ENCODE measurements around the gene DPP10. TPM values are rescaled to one million over a fixed set of nuclear protein-coding genes. Genes with fewer than 3 reads are reported as not detected.
"Not testable (repeated sequence)": the region's sequence is repeated elsewhere in the genome, so short reads cannot be mapped to it uniquely, and the experiment has no call there.

DPP10 gene
- total RNA-seq, 2 experiments from 2014 or later: not detected

DNA sequence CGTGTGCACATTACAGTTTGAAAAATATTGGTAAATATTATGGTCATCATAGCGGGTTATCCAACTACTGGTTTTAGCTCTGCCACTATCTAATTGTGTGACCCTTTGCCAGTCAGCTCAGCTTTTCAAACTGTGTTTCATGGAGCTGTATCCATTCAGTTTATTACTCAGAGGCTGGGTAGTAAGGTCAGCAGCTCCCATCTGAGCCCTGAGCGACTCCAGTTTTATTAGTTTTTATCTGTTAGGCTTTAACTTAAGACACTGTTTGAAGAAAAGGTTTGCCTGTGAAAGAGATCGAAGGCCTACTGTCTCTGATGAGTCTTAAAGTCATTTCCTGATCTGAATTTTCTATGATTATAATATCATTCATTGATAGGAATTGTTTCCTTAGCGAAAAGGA is 76.3 kb downstream of the DPP10 start:
- ChIA-PET CTCF (no interaction called here), POLR2A (no interaction called here)
- ATAC-seq: no peak

DNA sequence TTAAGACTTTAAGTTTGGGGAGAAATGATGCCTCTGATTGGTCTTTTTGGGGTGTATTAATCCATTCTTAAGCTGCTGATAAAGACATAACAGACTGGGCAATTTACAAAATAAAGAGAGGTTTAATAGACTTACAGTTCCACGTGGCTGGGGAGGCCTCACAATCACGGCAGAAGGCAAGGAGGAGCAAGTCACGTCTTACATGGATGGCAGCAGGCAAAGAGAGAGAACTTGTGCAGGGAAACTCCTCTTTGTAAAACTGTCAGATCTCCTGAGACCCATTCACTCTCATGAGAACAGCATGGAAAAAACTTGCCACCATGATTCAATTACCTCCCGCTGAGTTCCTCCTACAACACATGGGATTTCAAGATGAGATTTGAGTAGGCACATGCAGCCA is 80.2 kb downstream of the DPP10 start:
- H3K27me3 Mint-ChIP-seq; H3K9me3 Mint-ChIP-seq; DNase-seq; H3K36me3 Mint-ChIP-seq (ENCODE audit: low read depth); H3K4me1 Mint-ChIP-seq (ENCODE audit: low read depth); CTCF ChIA-PET; ATAC-seq; POLR2A ChIA-PET; H3K4me3 Mint-ChIP-seq; intact Hi-C loops (cut with micrococcal nuclease); H3K27ac Mint-ChIP-seq: not testable (repeated sequence)

More for the DNA sequence above, 76.3 kb downstream of the DPP10 start:
- no peaks in the 10 kb centered on the region for H3K4me1 Mint-ChIP-seq (ENCODE audit: low read depth)
- DNase-seq: no peak
- intact Hi-C loops (cut with micrococcal nuclease): no loop called here
- no peaks in the 10 kb centered on the region for H3K9me3 Mint-ChIP-seq
- no peak overlapping the region for H3K27ac Mint-ChIP-seq
- no peak overlapping the region for H3K4me3 Mint-ChIP-seq
- no peaks in the 10 kb centered on the region for H3K36me3 Mint-ChIP-seq (ENCODE audit: low read depth)
- H3K27me3 Mint-ChIP-seq: no peaks in the 10 kb centered on the region
- TF ChIP-seq, protein P1, sequence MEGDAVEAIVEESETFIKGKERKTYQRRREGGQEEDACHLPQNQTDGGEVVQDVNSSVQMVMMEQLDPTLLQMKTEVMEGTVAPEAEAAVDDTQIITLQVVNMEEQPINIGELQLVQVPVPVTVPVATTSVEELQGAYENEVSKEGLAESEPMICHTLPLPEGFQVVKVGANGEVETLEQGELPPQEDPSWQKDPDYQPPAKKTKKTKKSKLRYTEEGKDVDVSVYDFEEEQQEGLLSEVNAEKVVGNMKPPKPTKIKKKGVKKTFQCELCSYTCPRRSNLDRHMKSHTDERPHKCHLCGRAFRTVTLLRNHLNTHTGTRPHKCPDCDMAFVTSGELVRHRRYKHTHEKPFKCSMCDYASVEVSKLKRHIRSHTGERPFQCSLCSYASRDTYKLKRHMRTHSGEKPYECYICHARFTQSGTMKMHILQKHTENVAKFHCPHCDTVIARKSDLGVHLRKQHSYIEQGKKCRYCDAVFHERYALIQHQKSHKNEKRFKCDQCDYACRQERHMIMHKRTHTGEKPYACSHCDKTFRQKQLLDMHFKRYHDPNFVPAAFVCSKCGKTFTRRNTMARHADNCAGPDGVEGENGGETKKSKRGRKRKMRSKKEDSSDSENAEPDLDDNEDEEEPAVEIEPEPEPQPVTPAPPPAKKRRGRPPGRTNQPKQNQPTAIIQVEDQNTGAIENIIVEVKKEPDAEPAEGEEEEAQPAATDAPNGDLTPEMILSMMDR (IDR thresholded peaks at IDR 0.05): no peak

DNA sequence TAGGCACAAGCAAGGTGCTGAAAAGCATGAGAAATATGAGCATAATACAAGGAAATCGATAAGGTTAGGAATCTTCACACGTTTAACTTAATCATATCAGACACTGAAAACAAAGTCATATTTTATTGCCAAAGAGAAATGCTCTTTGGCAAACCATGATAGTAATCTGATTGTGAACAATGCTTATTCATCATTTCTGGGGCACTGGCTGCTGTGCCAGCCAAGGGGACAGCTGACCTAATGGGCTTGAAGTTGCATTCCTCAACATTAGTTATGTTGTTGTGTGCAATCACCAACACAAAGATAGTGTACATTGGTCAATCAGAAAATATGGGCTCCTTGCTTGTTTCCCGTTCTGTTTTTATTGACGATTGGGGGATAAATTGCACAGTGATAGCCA is 83.5 kb downstream of the DPP10 start:
- no peaks in the 10 kb centered on the region for H3K36me3 Mint-ChIP-seq (ENCODE audit: low read depth)
- no peak overlapping the region for H3K4me3 Mint-ChIP-seq

DNA sequence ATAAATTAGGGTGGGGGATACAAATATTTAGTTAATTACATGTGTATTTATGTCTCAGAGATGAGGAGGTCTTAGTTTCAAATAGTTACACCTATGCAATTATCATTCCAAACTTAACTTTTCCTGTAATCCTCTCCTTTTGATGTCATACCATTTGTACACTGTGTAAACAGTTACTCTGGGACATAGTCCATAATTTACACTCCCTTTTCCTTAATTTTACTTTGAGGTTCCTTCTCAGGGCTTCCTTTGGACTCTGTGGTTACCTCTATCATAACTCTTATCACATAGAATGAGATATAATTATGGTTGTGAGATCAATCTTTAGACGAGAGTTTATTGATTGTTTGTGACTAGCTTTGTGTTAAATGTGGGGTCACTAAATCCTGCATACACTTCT is 84.4 kb downstream of the DPP10 start:
- intact Hi-C loops (cut with micrococcal nuclease): no loop called here
- Mint-ChIP-seq H3K9me3 (no peaks in the 10 kb centered on the region), H3K27me3 (peaks cover 2% of the 10 kb centered on the region), H3K4me3 (no peak overlapping the region), H3K4me1 (ENCODE audit: low read depth) (no peaks in the 10 kb centered on the region), H3K36me3 (ENCODE audit: low read depth) (no peaks in the 10 kb centered on the region), H3K27ac (no peak overlapping the region)
- ChIA-PET CTCF (no interaction called here), POLR2A (no interaction called here)
- TF ChIP-seq, protein P1 (IDR thresholded peaks at IDR 0.05): no peak
- ATAC-seq (no peak), DNase-seq (no peak)

More for the DNA sequence above, 83.5 kb downstream of the DPP10 start:
- no peak for DNase-seq
- Mint-ChIP-seq H3K27ac (no peak overlapping the region), H3K27me3 (no peaks in the 10 kb centered on the region), H3K4me1 (ENCODE audit: low read depth) (no peaks in the 10 kb centered on the region), H3K9me3 (no peaks in the 10 kb centered on the region)
- TF ChIP-seq, protein P1 (IDR thresholded peaks at IDR 0.05): no peak
- POLR2A ChIA-PET: no interaction called here
- intact Hi-C loops (cut with micrococcal nuclease): no loop called here
- CTCF ChIA-PET: no interaction called here
- no peak for ATAC-seq

DNA sequence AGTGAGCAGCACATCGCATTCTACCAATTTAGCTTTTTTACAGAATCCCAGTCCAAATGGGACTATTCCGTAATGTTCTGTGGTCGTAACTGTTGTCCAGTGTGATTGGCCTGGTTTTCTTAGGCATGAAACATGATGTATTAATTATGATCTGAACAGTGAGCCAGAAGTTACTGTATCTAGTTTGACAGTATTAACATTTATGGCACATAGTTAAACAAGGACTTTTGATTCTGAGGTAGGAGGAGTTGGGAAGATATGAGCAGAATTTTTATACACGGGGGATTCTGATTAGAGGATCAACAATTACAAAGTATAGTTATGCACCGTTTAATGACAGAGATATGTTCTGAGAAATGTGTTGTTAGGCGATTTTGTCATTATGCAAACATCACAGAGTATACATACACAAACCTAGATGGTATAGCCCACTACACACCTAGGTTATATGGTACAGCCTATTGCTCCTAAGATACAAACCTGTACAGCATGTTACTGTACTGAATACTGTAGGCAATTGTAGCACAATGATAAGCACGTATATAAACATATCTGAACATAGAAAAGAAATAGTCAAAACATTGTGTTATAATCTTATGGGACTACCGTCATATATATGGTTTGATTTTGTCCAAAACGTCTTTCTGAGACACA is 85.0 kb downstream of the DPP10 start:
- Mint-ChIP-seq H3K27ac (no peak overlapping the region), H3K4me1 (ENCODE audit: low read depth) (no peaks in the 10 kb centered on the region), H3K4me3 (no peak overlapping the region), H3K9me3 (no peaks in the 10 kb centered on the region), H3K27me3 (peaks cover 2% of the 10 kb centered on the region), H3K36me3 (ENCODE audit: low read depth) (no peaks in the 10 kb centered on the region)
- POLR2A ChIA-PET: no interaction called here
- TF ChIP-seq, protein P1 (IDR thresholded peaks at IDR 0.05): no peak
- intact Hi-C loops (cut with micrococcal nuclease): no loop called here
- no peak for DNase-seq
- ATAC-seq: no peak
- CTCF ChIA-PET: no interaction called here

All from activated CD8-positive, alpha-beta T cell treated with anti-CD3 and anti-CD28 coated beads for 36 hours (primary cell).